K562 (cell line): ENCODE measurements around the gene ACSS2. TPM values are rescaled to one million over a fixed set of nuclear protein-coding genes. Genes with fewer than 3 reads are reported as not detected.

Experiments
- ASH1L ChIP-seq: fragments of 450-650 bp; IDR thresholded peaks from 2 replicates; pipeline ENCODE4 v1.6.1; 2018; ENCODE audit warnings: borderline replicate concordance, mild to moderate bottlenecking, low read depth; ENCODE audit not compliant: partially characterized antibody
- CHCHD3 ChIP-seq: fragments of 250-450 bp; sonication (Bioruptor Pico); IDR thresholded peaks from 2 replicates; pipeline ENCODE4 v2.1.2; 2022; ENCODE audit warnings: mild to moderate bottlenecking
- CREBBP ChIP-seq: IDR thresholded peaks from one replicate; pipeline ENCODE4 v1.6.1; 2012; ENCODE audit warnings: low read depth, mild to moderate bottlenecking, control low read depth, inconsistent platforms, low read length
- ERF ChIP-seq: fragments of 450-650 bp; formaldehyde crosslinking; IDR thresholded peaks from 2 replicates; pipeline ENCODE4 v1.4.0; 2020; ENCODE audit warnings: mild to moderate bottlenecking, mixed read lengths
- ETV6 ChIP-seq, 3 experiments: fragments of 150-350 bp in 1 of 3; sonication (generic) in 1 of 3; formaldehyde crosslinking in 1 of 3; IDR thresholded peaks; 2 replicates each; pipeline versions ENCODE4 v1.6.1 to v1.8.0; 2014 to 2022; ENCODE audit warnings: borderline replicate concordance in 2 of 3, low read depth in 2 of 3, antibody characterized with exemption in 1 of 3, low read length in 1 of 3, mild to moderate bottlenecking in 1 of 3, missing genetic modification reagents in 1 of 3
- FOXK2 ChIP-seq, 2 experiments: fragments of 450-650 bp; IDR thresholded peaks in 1 of 2; conservative IDR thresholded peaks in 1 of 2; 2 replicates each; pipeline ENCODE4 v1.6.1; 2016; ENCODE audit warnings: low read depth in 2 of 2, mild to moderate bottlenecking in 1 of 2
- GABPB1 ChIP-seq: sonication (generic); formaldehyde crosslinking; IDR thresholded peaks from 2 replicates; pipeline ENCODE4 v1.8.0; 2022; ENCODE audit warnings: mild to moderate bottlenecking, missing genetic modification reagents
- HNRNPH1 ChIP-seq: fragments of 200-400 bp; formaldehyde crosslinking; optimal IDR thresholded peaks from 2 replicates; pipeline ENCODE3; 2017; ENCODE audit warnings: low read depth, mild to moderate bottlenecking, low read length, moderate library complexity
- KAT7 ChIP-seq: sonication (generic); formaldehyde crosslinking; IDR thresholded peaks from 2 replicates; pipeline ENCODE4 v1.8.0; 2022; ENCODE audit warnings: missing genetic modification reagents, mild to moderate bottlenecking, borderline replicate concordance
- KDM4B ChIP-seq, 2 experiments: fragments of 450-650 bp in 1 of 2; sonication (generic) in 1 of 2; IDR thresholded peaks; 2 replicates each; pipeline ENCODE4 v1.6.1; 2016 to 2017; ENCODE audit warnings: borderline replicate concordance in 2 of 2, antibody characterized with exemption in 1 of 2, low read depth in 1 of 2, mild to moderate bottlenecking in 1 of 2
- KLF16 ChIP-seq: IDR thresholded peaks from 2 replicates; pipeline ENCODE4 v1.6.1; 2016; ENCODE audit warnings: antibody characterized with exemption
- MAFF ChIP-seq: IDR thresholded peaks from 2 replicates; pipeline ENCODE4 v1.6.1; 2012; ENCODE audit warnings: low read length, improper control_type of control experiment
- MTA2 ChIP-seq: fragments of 450-650 bp; IDR thresholded peaks from 2 replicates; pipeline ENCODE4 v1.6.1; 2016; ENCODE audit warnings: low read depth
- POLR2A ChIP-seq: fragments of 450-650 bp; conservative IDR thresholded peaks from 2 replicates; pipeline ENCODE4 v1.6.1; 2016
- RBM17 ChIP-seq: fragments of 200-400 bp; formaldehyde crosslinking; IDR thresholded peaks from 2 replicates; pipeline ENCODE4 v1.6.1; 2017; ENCODE audit warnings: low read depth, mild to moderate bottlenecking, low read length, borderline replicate concordance
- RUNX1 ChIP-seq: sonication (generic); IDR thresholded peaks from 2 replicates; pipeline ENCODE4 v1.6.1; 2016; ENCODE audit warnings: antibody characterized with exemption, low read depth
- ZC3H11A ChIP-seq: IDR thresholded peaks from 2 replicates; pipeline ENCODE4 v1.6.1; 2012; ENCODE audit warnings: low read depth, low read length, improper control_type of control experiment
- ZNF384 ChIP-seq: IDR thresholded peaks from 2 replicates; pipeline ENCODE4 v1.6.1; 2012; ENCODE audit warnings: low read depth, low read length, improper control_type of control experiment
- ZZZ3 ChIP-seq: fragments of 450-650 bp; IDR thresholded peaks from 2 replicates; pipeline ENCODE4 v1.6.1; 2016; ENCODE audit warnings: antibody characterized with exemption, mild to moderate bottlenecking, moderate library complexity
- polyA plus RNA-seq, 8 experiments: library from polyadenylated mRNA; depleted of rRNA in 4 of 8; stranded (reverse) in 5 of 8; unstranded in 3 of 8; fragments of >200 nt; fragmentation: Nextera tagmentation in 2 of 8; fragmentation: Illumina TruSeq in 1 of 8; extraction: Ambion mirVana in 2 of 8; extraction: Trizol in 1 of 8; gene quantifications; 2 replicates each; pipeline versions ENCODE4 v1.2.1 to v1.2.3, GENCODE V29; 2011 to 2014; ENCODE audit warnings: inconsistent platforms in 1 of 8, missing spikeins in 1 of 8
- total RNA-seq, 7 experiments: library from RNA; depleted of rRNA in 6 of 7; stranded (reverse); fragments of >200 nt in 6 of 7; fragmentation: Illumina TruSeq in 2 of 7; extraction: Trizol in 2 of 7; gene quantifications; 2 replicates each; pipeline versions ENCODE4 v1.2.1 to v1.2.3, GENCODE V29; 2011 to 2021; ENCODE audit warnings: low replicate concordance in 1 of 7
- TF ChIP-seq, protein P1 (sequence below): fragments of 250-450 bp; sonication (Bioruptor Pico); IDR thresholded peaks from 2 replicates; pipeline ENCODE4 v1.5.0; 2021
- TF ChIP-seq, protein P2 (sequence below): sonication (generic); formaldehyde crosslinking; IDR thresholded peaks from 2 replicates; pipeline ENCODE4 v1.8.0; 2022; ENCODE audit warnings: missing genetic modification reagents, mild to moderate bottlenecking, moderate library complexity, borderline replicate concordance

The ACSS2 gene
- total and polyA plus RNA-seq, 9 of the 15 experiments (the other 6 are each of a cell fraction or from before 2014, with no cell fraction given), result 21.9 to 246 (median 66.2) TPM

- TF ChIP-seq ASH1L (no peak), RUNX1 (no peak), MAFF (no peak), POLR2A (peak; percentile 82), KAT7 (CRISPR knock-in tag) (peak; percentile 62; the same call in 1 of the 2 replicates), ERF (CRISPR knock-in tag) (0 out of 2 replicates have a peak, but pooled peaks have one; percentile 75), ZC3H11A (no peak), KLF16 (no peak), MTA2 (no peak), ZNF384 (no peak), RBM17 (no peak), HNRNPH1 (no peak), CHCHD3 (CRISPR knock-in tag) (no peak), GABPB1 (CRISPR knock-in tag) (no peak), ETV6 (IDR thresholded peaks at IDR 0.05; ENCODE audit: borderline replicate concordance in 1 of 2, low read depth in 2 of 2, low read length in 1 of 2) (no peak), ETV6 (CRISPR knock-in tag; IDR thresholded peaks at IDR 0.05; ENCODE audit: borderline replicate concordance) (peak; percentile 40; the same call in 1 of the 2 replicates), ZZZ3 (no peak), KDM4B (IDR thresholded peaks at IDR 0.05; ENCODE audit: borderline replicate concordance in 2 of 2, low read depth in 1 of 2) (no peak), FOXK2 (conservative IDR thresholded peaks at IDR 0.05 in 1 of 2, IDR thresholded peaks at IDR 0.05 in 1 of 2; ENCODE audit: low read depth in 2 of 2) (0 out of 4 replicates have a peak, but pooled peaks have one; percentile 4 to 12), CREBBP (no peak)
- TF ChIP-seq, protein P1, sequence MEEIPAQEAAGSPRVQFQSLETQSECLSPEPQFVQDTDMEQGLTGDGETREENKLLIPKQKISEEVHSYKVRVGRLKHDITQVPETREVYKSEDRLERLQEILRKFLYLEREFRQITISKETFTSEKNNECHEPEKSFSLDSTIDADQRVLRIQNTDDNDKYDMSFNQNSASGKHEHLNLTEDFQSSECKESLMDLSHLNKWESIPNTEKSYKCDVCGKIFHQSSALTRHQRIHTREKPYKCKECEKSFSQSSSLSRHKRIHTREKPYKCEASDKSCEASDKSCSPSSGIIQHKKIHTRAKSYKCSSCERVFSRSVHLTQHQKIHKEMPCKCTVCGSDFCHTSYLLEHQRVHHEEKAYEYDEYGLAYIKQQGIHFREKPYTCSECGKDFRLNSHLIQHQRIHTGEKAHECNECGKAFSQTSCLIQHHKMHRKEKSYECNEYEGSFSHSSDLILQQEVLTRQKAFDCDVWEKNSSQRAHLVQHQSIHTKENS (CRISPR knock-in tag), result no peak
- TF ChIP-seq, protein P2, sequence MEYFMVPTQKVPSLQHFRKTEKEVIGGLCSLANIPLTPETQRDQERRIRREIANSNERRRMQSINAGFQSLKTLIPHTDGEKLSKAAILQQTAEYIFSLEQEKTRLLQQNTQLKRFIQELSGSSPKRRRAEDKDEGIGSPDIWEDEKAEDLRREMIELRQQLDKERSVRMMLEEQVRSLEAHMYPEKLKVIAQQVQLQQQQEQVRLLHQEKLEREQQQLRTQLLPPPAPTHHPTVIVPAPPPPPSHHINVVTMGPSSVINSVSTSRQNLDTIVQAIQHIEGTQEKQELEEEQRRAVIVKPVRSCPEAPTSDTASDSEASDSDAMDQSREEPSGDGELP, result 0 out of 2 replicates have a peak, but pooled peaks have one; percentile 3
Measured at GRCh38 chr20:34876406-34877282, at the start of gene ACSS2 (continued).
